ENCODE measurements around the gene OR52J3. TPM values are rescaled to one million over a fixed set of nuclear protein-coding genes. Genes with fewer than 3 reads are reported as not detected.

OR52J3 gene
- total RNA-seq, result not detected in 2 replicates
- not detected in 2 replicates for polyA plus RNA-seq
- not detected in 2 replicates for polyA plus RNA-seq (2011; cell fraction: cytosol; rRNA removed)
- polyA plus RNA-seq (2011; cell fraction: nucleus; rRNA removed), result not detected in 2 replicates
- not detected in 2 replicates for polyA plus RNA-seq (2012)
- not detected in 2 replicates for polyA minus RNA-seq
- polyA minus RNA-seq (2011; cell fraction: cytosol; rRNA and poly(A)+ RNA removed), result not detected
- polyA minus RNA-seq (2011; cell fraction: nucleus; rRNA and poly(A)+ RNA removed), result not detected in 2 replicates
- not detected for Bru-seq, nascent RNA
- not detected for BruChase-seq, experiment 1, labeled RNA remaining after a 6-hour chase
- not detected for BruChase-seq, experiment 2, labeled RNA remaining after a 2-hour chase
- long read RNA-seq, result 0 reads

DNA sequence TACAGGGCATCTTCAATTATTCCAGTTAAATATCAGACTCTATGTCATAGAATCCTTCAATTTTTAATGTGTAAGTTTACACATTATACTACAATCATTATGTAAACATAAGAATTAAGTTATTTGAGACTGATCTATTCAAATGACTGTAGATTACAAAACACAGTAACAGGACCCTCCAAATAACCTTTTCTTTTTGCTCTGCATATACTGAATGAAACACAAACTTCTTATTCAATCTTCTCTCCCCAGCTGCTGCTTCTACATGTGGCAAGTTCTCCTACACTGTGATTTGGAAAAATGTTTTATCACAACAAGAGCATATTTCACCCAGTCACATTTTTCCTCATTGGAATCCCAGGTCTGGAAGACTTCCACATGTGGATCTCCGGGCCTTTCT, at the start of gene OR52J3:
Gene OR52J3, plus strand, starts transcription at position 301 of the 400 bp plus-strand sequence. Its CDS starts 0 bp downstream, at position 301.
- no peak within 1 kb of the TSS for H3K27ac ChIP-seq (ENCODE audit: insufficient read depth, low read depth, low read length)
- no TSS peak for BruUV-seq (replicated peaks)
- H3K79me2 ChIP-seq (ENCODE audit: control insufficient read depth, insufficient read depth, low read length), result no peaks in the 10 kb centered on the region
- H3K4me1 ChIP-seq (ENCODE audit: control insufficient read depth, extremely low read depth, insufficient read depth, low read length), result no peaks in the 10 kb centered on the region
- no peaks in the 10 kb centered on the region for H3K9me1 ChIP-seq (replicated peaks; ENCODE audit: control insufficient read depth, extremely low read depth, insufficient read depth, low read length)
- DNase-seq (ENCODE audit: low read depth, low spot score) (no peak), FAIRE-seq (no peak)
- no peak within 1 kb of the TSS for H3K9ac ChIP-seq (replicated peaks; ENCODE audit: extremely low read depth, insufficient read depth, low read length)
- H3K27me3 ChIP-seq (ENCODE audit: control insufficient read depth in 2 of 2, insufficient read depth in 2 of 2, low read length in 2 of 2), result no peaks in the 10 kb centered on the region
- dilution Hi-C loops (cut with MboI; ENCODE audit: extremely low pct_ligation_motif_present, low sequenced_read_pairs) (no loop called here), intact Hi-C loops (cut with micrococcal nuclease) (no loop called here)
- TF ChIP-seq, protein P1, sequence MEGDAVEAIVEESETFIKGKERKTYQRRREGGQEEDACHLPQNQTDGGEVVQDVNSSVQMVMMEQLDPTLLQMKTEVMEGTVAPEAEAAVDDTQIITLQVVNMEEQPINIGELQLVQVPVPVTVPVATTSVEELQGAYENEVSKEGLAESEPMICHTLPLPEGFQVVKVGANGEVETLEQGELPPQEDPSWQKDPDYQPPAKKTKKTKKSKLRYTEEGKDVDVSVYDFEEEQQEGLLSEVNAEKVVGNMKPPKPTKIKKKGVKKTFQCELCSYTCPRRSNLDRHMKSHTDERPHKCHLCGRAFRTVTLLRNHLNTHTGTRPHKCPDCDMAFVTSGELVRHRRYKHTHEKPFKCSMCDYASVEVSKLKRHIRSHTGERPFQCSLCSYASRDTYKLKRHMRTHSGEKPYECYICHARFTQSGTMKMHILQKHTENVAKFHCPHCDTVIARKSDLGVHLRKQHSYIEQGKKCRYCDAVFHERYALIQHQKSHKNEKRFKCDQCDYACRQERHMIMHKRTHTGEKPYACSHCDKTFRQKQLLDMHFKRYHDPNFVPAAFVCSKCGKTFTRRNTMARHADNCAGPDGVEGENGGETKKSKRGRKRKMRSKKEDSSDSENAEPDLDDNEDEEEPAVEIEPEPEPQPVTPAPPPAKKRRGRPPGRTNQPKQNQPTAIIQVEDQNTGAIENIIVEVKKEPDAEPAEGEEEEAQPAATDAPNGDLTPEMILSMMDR (IDR thresholded peaks at IDR 0.05; ENCODE audit: extremely low read depth in 1 of 2, insufficient read depth in 1 of 2, low read depth in 1 of 2, low read length in 2 of 2), result no peak
- TF ChIP-seq POLR2A (IDR thresholded peaks at IDR 0.05; ENCODE audit: low read depth, low read length) (no peak), EZH2 (IDR thresholded peaks at IDR 0.05; ENCODE audit: borderline replicate concordance, low read depth, low read length, severe bottlenecking) (no peak), MYC (IDR thresholded peaks at IDR 0.05; ENCODE audit: low read depth, low read length) (no peak), JUN (IDR thresholded peaks at IDR 0.05; ENCODE audit: borderline replicate concordance, insufficient read depth, insufficient read length, low read depth) (no peak), POLR2AphosphoS5 (IDR thresholded peaks at IDR 0.05; ENCODE audit: insufficient read depth, low read depth, low read length) (no peak), GATA2 (IDR thresholded peaks at IDR 0.05; ENCODE audit: insufficient read depth, insufficient read length, low read depth, low read length) (no peak), FOS (IDR thresholded peaks at IDR 0.05; ENCODE audit: borderline replicate concordance, insufficient read depth, low read length) (no peak)
- TF ChIP-seq, protein P2, sequence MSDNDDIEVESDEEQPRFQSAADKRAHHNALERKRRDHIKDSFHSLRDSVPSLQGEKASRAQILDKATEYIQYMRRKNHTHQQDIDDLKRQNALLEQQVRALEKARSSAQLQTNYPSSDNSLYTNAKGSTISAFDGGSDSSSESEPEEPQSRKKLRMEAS (IDR thresholded peaks at IDR 0.05; ENCODE audit: insufficient read depth, insufficient read length), result no peak
- POLR2A ChIA-PET, result no interaction called here
- H2AFZ ChIP-seq (ENCODE audit: low read depth, low read length), result no peak within 1 kb of the TSS
- no peaks in the 10 kb centered on the region for H3K36me3 ChIP-seq (ENCODE audit: control insufficient read depth in 2 of 2, extremely low read depth in 1 of 2, insufficient read depth in 2 of 2, low read length in 2 of 2)
- H3K4me3 ChIP-seq (replicated peaks in 1 of 3; ENCODE audit: insufficient read depth in 1 of 3, low read depth in 1 of 3, low read length in 3 of 3), result no peak within 1 kb of the TSS
- CTCF ChIA-PET, result no interaction called here
- no peaks in the 10 kb centered on the region for H3K9me3 ChIP-seq (replicated peaks; ENCODE audit: control insufficient read depth, insufficient read depth, low read length)
- no peak within 1 kb of the TSS for H3K4me2 ChIP-seq (ENCODE audit: insufficient read depth, low read length)
- no peaks in the 10 kb centered on the region for H4K20me1 ChIP-seq (replicated peaks; ENCODE audit: control insufficient read depth, extremely low read depth, insufficient read depth, low read length)
